Effector memory CD4-positive, alpha-beta T cell (primary cell): ENCODE data around the gene ZBTB42.

Experiments used
- DNase-seq, 3 donors: peaks; one replicate each; pipeline ENCODE4 v3.0.0-alpha.2; 2020
- H3K27ac ChIP-seq: 2 replicates; pipeline ENCODE4 v1.7.0; 2013; ENCODE audit warnings: mild to moderate bottlenecking, low read length, moderate library complexity; ENCODE audit not compliant: insufficient read depth, poor library complexity, severe bottlenecking
- H3K27me3 ChIP-seq: replicated peaks from 2 replicates; pipeline ENCODE4 v1.7.0; 2013; ENCODE audit warnings: mild to moderate bottlenecking, low read length; ENCODE audit not compliant: insufficient read depth, control insufficient read depth, poor library complexity, severe bottlenecking
- H3K36me3 ChIP-seq: 2 replicates; pipeline ENCODE4 v1.7.0; 2013; ENCODE audit warnings: mild to moderate bottlenecking, low read length, moderate library complexity; ENCODE audit not compliant: control insufficient read depth, insufficient read depth
- H3K4me1 ChIP-seq: 2 replicates; pipeline ENCODE4 v1.7.0; 2013; ENCODE audit warnings: low read length, mild to moderate bottlenecking; ENCODE audit not compliant: control insufficient read depth, insufficient read depth, poor library complexity, severe bottlenecking
- H3K4me3 ChIP-seq: 2 replicates; pipeline ENCODE4 v1.7.0; 2013; ENCODE audit warnings: low read length, low read depth, mild to moderate bottlenecking; ENCODE audit not compliant: insufficient read depth, poor library complexity, severe bottlenecking
- H3K9me3 ChIP-seq: 2 replicates; pipeline ENCODE4 v1.7.0; 2013; ENCODE audit warnings: mild to moderate bottlenecking, low read length, moderate library complexity; ENCODE audit not compliant: control insufficient read depth

Gene ZBTB42

GRCh38 chr14:104843442-104844305 is 42.8 kb downstream of the ZBTB42 start:
- no peak for DNase-seq
- peaks cover 27% of the 10 kb centered on the region for H3K27me3 ChIP-seq
- no peak overlapping the region for H3K27ac ChIP-seq
- no peaks in the 10 kb centered on the region for H3K36me3 ChIP-seq
- no peak overlapping the region for H3K4me3 ChIP-seq
- H3K9me3 ChIP-seq = no peaks in the 10 kb centered on the region
- H3K4me1 ChIP-seq = peaks cover 7% of the 10 kb centered on the region

GRCh38 chr14:104844306-104845032 is 43.6 kb downstream of the ZBTB42 start:
- H3K36me3 ChIP-seq = no peaks in the 10 kb centered on the region
- H3K9me3 ChIP-seq = no peaks in the 10 kb centered on the region
- peaks cover 7% of the 10 kb centered on the region for H3K4me1 ChIP-seq
- no peak for DNase-seq
- H3K27me3 ChIP-seq = peaks cover 27% of the 10 kb centered on the region
- H3K4me3 ChIP-seq = no peak overlapping the region
- H3K27ac ChIP-seq = no peak overlapping the region

GRCh38 chr14:104845033-104845666 is 44.2 kb downstream of the ZBTB42 start:
- no peak overlapping the region for H3K27ac ChIP-seq
- no peaks in the 10 kb centered on the region for H3K9me3 ChIP-seq
- no peak overlapping the region for H3K4me3 ChIP-seq
- peaks cover 27% of the 10 kb centered on the region for H3K27me3 ChIP-seq
- DNase-seq = no peak
- no peaks in the 10 kb centered on the region for H3K36me3 ChIP-seq
- H3K4me1 ChIP-seq = peaks cover 7% of the 10 kb centered on the region

- Histone ChIP-seq H3K27me3 (peaks cover 27% of the 10 kb centered on the region), H3K4me3 (no peak overlapping the region), H3K4me1 (peaks cover 7% of the 10 kb centered on the region), H3K27ac (no peak overlapping the region), H3K9me3 (no peaks in the 10 kb centered on the region), H3K36me3 (no peaks in the 10 kb centered on the region)
- DNase-seq = no peak
Observed at GRCh38 chr14:104845834-104846441, 45.0 kb downstream of the ZBTB42 start.

- no peak for DNase-seq
- Histone ChIP-seq H3K36me3 (no peaks in the 10 kb centered on the region), H3K9me3 (no peaks in the 10 kb centered on the region), H3K27me3 (no peaks in the 10 kb centered on the region), H3K4me1 (no peaks in the 10 kb centered on the region), H3K4me3 (no peak overlapping the region), H3K27ac (no peak overlapping the region)
Observed at GRCh38 chr14:104852280-104852663, 51.4 kb downstream of the ZBTB42 start.
